OCI-LY1 (cell line): ENCODE data around the gene JAM3.

Source experiments
- EZH2 ChIP-seq: fragments of 200-600 bp; sonication (generic), shearing (Covaris generic); IDR thresholded peaks from 2 replicates; pipeline ENCODE4 v1.8.0; 2017; ENCODE audit warnings: borderline replicate concordance, mixed run types, mild to moderate bottlenecking, antibody characterized with exemption, low read length, moderate library complexity, mixed read lengths
- TF ChIP-seq, protein P1 (sequence below): fragments of 200-600 bp; sonication (generic), shearing (Covaris generic); IDR thresholded peaks from 2 replicates; pipeline ENCODE4 v1.5.1; 2017; ENCODE audit warnings: mild to moderate bottlenecking, antibody characterized with exemption, low read length, moderate library complexity, mixed read lengths

DNA sequence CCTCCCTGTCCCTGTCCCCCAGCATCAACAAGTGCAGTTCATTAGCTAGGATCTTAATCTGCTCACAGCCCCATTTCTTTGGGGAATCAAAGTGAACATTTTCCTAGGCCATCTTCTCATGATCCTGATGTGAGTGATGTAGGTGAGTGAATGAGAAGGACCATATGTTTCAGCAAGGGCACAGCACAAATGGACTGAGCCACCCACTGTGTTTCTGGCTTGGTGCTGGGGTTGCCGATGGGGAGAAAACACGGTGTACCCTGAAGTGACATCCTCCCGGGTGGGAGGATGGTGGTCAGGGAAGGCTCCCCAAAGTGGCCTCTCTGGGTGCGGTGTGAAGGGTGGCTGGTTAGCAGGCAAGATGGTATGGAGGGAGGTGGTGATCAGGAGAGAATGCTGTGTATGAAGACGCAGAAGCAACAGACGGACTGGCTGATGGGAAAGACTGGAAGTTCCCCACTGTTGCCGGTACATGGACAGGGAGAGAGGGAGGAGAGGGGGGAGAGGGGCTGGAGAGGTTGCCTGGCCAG, 72.2 kb downstream of the JAM3 start:
- no peak for TF ChIP-seq EZH2
- TF ChIP-seq, protein P1, sequence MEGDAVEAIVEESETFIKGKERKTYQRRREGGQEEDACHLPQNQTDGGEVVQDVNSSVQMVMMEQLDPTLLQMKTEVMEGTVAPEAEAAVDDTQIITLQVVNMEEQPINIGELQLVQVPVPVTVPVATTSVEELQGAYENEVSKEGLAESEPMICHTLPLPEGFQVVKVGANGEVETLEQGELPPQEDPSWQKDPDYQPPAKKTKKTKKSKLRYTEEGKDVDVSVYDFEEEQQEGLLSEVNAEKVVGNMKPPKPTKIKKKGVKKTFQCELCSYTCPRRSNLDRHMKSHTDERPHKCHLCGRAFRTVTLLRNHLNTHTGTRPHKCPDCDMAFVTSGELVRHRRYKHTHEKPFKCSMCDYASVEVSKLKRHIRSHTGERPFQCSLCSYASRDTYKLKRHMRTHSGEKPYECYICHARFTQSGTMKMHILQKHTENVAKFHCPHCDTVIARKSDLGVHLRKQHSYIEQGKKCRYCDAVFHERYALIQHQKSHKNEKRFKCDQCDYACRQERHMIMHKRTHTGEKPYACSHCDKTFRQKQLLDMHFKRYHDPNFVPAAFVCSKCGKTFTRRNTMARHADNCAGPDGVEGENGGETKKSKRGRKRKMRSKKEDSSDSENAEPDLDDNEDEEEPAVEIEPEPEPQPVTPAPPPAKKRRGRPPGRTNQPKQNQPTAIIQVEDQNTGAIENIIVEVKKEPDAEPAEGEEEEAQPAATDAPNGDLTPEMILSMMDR = no peak
